GM13976 (cell line): ENCODE measurements around the gene GPC3.

Experiments used
- DNase-seq: peaks from one replicate; pipeline ENCODE4 v3.0.0; 2012; ENCODE audit warnings: low spot score
- in situ Hi-C: fragments of 300-500 bp; cut with MboI; formaldehyde crosslinking; loops from one replicate; pipeline ENCODE4 v1.12.0; 2022; ENCODE audit warnings: low sequenced_read_pairs, mixed read lengths, inconsistent platforms; ENCODE audit not compliant: unreplicated experiment
- TF ChIP-seq, protein P1 (sequence below): IDR thresholded peaks from 2 replicates; pipeline ENCODE4 v1.5.1; 2012; ENCODE audit warnings: borderline replicate concordance, mild to moderate bottlenecking; ENCODE audit not compliant: insufficient read depth; ENCODE audit errors: extremely low read depth, missing control alignments, control extremely low read depth

Gene GPC3

DNA sequence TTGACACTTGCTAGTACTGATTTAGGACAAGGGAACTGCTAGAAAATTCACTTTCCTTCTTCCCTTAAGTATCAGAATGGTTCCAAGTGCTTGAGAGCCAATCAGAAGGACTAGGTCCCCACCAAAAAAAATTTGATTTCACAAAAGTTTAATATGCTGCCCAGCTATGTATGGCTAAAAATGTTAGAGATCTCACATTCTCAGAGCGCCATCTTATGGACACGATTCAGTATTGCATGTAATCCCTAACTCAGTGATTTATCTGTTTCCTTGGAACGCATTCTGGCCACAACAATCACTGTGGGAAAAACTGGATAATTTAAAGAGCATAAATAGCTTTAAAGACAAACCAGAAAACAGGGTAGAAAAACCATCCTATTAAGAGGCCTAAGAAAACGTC is 315.0 kb downstream of the GPC3 start:
- DNase-seq: peak; percentile 45
- in situ Hi-C loops: no loop called here
- TF ChIP-seq, protein P1, sequence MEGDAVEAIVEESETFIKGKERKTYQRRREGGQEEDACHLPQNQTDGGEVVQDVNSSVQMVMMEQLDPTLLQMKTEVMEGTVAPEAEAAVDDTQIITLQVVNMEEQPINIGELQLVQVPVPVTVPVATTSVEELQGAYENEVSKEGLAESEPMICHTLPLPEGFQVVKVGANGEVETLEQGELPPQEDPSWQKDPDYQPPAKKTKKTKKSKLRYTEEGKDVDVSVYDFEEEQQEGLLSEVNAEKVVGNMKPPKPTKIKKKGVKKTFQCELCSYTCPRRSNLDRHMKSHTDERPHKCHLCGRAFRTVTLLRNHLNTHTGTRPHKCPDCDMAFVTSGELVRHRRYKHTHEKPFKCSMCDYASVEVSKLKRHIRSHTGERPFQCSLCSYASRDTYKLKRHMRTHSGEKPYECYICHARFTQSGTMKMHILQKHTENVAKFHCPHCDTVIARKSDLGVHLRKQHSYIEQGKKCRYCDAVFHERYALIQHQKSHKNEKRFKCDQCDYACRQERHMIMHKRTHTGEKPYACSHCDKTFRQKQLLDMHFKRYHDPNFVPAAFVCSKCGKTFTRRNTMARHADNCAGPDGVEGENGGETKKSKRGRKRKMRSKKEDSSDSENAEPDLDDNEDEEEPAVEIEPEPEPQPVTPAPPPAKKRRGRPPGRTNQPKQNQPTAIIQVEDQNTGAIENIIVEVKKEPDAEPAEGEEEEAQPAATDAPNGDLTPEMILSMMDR: peak; percentile 62

DNA sequence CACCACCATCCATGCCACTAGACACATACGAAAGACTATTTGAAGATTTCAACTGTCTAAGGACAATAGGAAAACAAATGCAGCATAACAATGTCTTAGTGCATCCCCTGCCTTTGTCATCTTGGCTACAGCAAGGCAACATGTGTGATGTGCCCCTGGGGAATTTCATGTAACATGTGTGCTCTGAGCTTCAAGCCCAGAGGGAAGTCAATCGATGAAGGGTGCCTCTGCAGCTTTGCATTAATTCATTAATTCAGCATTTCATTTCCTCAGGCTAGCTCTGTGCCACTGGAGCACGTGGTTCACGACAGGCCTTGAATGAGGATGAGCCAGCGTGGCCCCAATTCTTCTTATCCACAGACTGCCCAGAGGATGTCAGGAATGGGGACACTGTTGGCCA is 316.2 kb downstream of the GPC3 start:
- DNase-seq: no peak
- in situ Hi-C loops: no loop called here
- TF ChIP-seq, protein P1: no peak

DNA sequence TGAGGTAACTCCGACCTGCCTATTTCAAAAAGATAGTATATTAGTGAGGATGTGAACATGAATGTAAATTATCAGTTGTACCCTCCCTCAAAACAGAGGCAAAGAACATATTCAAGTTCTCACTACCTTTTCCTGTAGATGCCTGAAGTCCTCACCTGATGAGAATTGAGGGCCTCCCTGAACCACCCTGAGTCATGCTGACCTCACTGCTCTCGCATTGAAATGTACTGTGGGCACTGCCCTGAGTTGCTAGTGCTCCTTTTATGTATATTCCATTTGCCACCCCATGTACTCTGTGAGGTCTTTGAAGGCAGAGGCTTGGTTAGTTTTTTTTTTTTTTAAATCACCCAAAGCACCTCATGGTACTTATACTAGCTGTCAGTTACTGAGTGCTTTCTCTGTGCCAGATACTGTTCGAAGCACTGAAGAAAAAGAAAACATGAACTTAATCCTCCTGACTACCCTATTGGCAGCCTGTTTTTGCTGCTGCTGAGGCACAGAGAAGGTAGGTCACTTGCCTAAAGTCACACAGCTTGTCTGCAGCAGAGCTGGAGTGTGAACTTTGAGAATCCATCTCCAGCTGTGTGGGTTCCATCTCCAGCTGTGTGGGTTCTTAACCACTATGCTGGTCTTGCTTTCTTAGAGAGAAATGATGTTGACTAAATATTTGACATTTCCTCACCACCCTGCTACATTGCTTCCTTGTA is 317.0 kb downstream of the GPC3 start:
- in situ Hi-C loops: no loop called here
- DNase-seq: no peak
- TF ChIP-seq, protein P1: no peak

DNA sequence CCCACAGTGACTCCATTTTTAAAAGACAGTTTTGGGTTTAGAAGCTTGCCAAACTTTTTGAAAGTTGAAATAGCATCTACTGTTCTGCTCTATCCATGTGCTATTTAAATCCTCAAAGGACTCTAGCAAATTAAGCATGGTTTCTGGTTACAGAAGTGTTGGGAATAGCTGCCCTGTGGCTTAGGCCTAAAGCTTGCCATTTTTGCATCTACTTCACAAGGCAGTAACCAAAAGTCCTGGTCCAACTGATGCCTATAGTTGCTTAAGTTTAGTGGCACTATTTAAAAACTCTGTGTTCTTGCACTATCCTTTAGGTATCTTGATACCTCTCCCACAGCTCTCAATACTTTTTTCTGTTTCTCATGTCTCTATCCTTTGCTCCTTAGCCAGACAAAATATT is 319.1 kb downstream of the GPC3 start:
- DNase-seq: no peak
- in situ Hi-C loops: no loop called here
- TF ChIP-seq, protein P1: no peak

DNA sequence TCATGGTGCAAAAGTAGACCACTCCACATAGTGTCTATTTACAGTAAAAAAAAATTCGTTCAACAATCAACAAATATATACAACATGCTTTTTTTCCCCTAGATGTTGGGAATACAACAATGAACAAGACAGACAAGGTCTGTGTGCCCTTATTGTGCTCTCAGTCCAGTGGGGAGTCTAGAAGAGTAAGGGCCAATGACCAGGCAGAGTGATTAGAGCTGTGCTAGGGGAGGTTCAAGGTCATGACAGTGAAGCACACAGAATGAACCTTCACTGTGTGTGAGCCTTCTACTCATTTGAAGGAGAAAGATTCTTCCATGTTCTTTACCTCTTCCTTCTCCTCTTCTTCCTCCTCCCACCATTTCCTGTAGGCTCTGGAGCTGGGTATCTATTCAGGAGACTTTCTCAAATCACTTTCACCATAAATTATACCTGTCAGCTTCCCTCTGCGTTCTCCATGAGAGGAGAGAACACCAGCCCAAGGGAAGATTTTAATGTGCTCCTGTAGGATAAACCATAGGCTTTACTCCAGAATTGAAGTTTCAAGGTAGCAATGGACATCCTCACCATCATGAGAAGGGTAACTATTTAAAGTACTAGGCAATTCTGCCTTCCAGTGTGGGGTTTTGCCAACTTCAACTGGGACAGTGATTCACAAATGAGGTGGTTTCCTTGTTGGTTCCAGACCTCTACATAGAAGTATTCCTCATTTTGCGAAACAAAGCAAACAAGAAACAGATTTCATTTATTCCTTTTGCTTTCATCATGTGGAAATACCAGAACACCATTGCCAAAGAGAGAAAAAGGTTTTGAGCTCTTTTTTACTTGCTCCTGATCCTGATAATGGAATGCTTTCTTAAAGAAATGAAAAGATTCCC is 323.2 kb downstream of the GPC3 start:
- in situ Hi-C loops: no loop called here
- no peak for DNase-seq
- TF ChIP-seq, protein P1: no peak

DNA sequence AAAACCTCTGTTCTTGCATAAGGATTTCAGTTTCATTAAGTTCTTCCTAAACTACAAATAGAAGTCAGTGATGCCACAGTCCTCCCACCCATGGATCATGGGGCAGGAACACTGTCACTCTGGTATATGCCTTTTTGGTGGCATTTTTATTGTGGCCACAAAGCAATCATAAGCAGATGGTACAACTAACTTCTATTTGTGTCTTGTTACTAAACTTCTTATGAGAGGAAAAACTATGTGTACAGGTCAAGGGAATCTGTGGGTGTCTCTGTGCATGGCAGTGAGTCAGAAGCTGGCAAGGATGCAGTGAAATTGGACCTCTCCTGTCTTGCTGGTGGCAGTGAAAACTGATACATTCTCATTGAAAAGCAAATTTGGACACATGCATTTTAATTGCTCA is 325.1 kb downstream of the GPC3 start:
- TF ChIP-seq, protein P1: no peak
- in situ Hi-C loops: no loop called here
- no peak for DNase-seq
